ENCODE measurements around the gene TTC21B. TPM values are rescaled to one million over a fixed set of nuclear protein-coding genes. Genes with fewer than 3 reads are reported as not detected.

TTC21B gene
- total and polyA plus RNA-seq, 2 of the 8 experiments (the other 6 are each of a cell fraction or from before 2014, with no cell fraction given): 6.9 to 20.8 TPM

DNA sequence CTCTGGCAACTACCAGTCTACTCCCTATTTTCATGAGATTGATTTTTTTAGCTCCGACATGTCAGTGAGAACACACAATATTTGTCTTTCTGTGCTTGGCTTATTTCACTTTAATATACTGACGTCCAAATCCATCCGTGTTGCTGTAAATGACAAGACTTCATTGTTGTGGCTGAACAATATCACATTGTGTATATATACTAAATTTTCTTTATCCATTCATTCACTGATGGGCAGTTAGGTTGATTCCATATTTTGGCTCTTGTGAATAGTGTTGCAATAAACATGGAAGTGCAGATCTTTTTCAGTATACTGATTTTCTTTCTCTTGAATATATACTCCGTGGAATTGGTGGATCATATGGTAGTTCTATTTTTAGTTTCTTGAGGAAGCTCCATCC, 5.8 kb upstream of the TTC21B start:
- Histone ChIP-seq H3K4me2 (ENCODE audit: insufficient read depth in 1 of 2, low read depth in 2 of 2, low read length in 2 of 2) (no peak overlapping the region), H4K20me1 (replicated peaks in 1 of 2; ENCODE audit: control insufficient read depth in 1 of 2, insufficient read depth in 2 of 2, low read length in 2 of 2) (no peaks in the 10 kb centered on the region), H3K14ac (ENCODE audit: insufficient read length) (no peak overlapping the region), H3K79me2 (ENCODE audit: control insufficient read depth in 1 of 2, insufficient read depth in 2 of 2, low read length in 2 of 2) (no peaks in the 10 kb centered on the region), H4K8ac (ENCODE audit: extremely low read depth, insufficient read depth, low read length) (no peak overlapping the region), H4K91ac (replicated peaks; ENCODE audit: insufficient read length, low read length) (no peak overlapping the region), H3K79me1 (ENCODE audit: low read depth, low read length) (no peaks in the 10 kb centered on the region), H3K9me3 (ENCODE audit: insufficient read depth in 2 of 2, low read depth in 1 of 2, low read length in 1 of 2) (peaks cover 0 to 8% of the 10 kb centered on the region in 2 experiments; a peak in 2 of 4 replicates), H3K23me2 (ENCODE audit: low read depth, low read length) (no peaks in the 10 kb centered on the region), H3K27ac (ENCODE audit: low read depth, low read length) (no peak overlapping the region), H2BK5ac (ENCODE audit: low read depth, low read length) (no peak overlapping the region), H2BK20ac (ENCODE audit: low read length) (no peak overlapping the region), H3K4me3 (ENCODE audit: extremely low read depth in 1 of 4, insufficient read depth in 2 of 4, low read depth in 3 of 4, low read length in 4 of 4) (no peak overlapping the region), H2AK5ac (ENCODE audit: low read depth, low read length) (no peak overlapping the region), H3K4ac (replicated peaks; ENCODE audit: insufficient read length, low read depth, low read length) (no peak overlapping the region), H4K5ac (ENCODE audit: insufficient read length, low read depth, low read length) (no peak overlapping the region), H3K23ac (ENCODE audit: insufficient read length) (no peak overlapping the region), H3K56ac (replicated peaks; ENCODE audit: insufficient read length, low read depth, low read length) (no peak overlapping the region), H3K18ac (ENCODE audit: extremely low read depth, low read length) (no peak overlapping the region), H2BK15ac (ENCODE audit: low read length) (no peak overlapping the region), H3K36me3 (ENCODE audit: control insufficient read depth in 2 of 4, insufficient read depth in 4 of 4, low read length in 3 of 4) (peaks cover 0 to 6% (median 0%) of the 10 kb centered on the region in 4 experiments; a peak in 2 of 8 replicates), H2BK120ac (replicated peaks; ENCODE audit: low read depth, low read length) (no peak overlapping the region), H3K9ac (replicated peaks in 1 of 4; ENCODE audit: extremely low read depth in 1 of 4, low read depth in 3 of 4, low read length in 3 of 4) (no peak overlapping the region), H3K4me1 (replicated peaks in 1 of 4; ENCODE audit: control insufficient read depth in 3 of 4, insufficient read depth in 4 of 4, low read length in 3 of 4) (no peaks in the 10 kb centered on the region; a peak in 1 of 7 replicates), H2BK12ac (ENCODE audit: low read depth, low read length) (no peak overlapping the region), H3K27me3 (replicated peaks in 1 of 4; ENCODE audit: control insufficient read depth in 3 of 4, extremely low read depth in 1 of 4, insufficient read depth in 3 of 4, low read length in 3 of 4) (no peaks in the 10 kb centered on the region), H2AFZ (ENCODE audit: low read length) (no peak overlapping the region)
- POLR2A ChIA-PET (ENCODE audit: partially characterized antibody): no interaction called here
- FAIRE-seq: no peak
- TF ChIP-seq GABPA (IDR thresholded peaks at IDR 0.05; ENCODE audit: borderline replicate concordance, insufficient read depth, low read length) (no peak), SRF (IDR thresholded peaks at IDR 0.05; ENCODE audit: low read depth, low read length) (no peak), PHF8 (conservative IDR thresholded peaks at IDR 0.05; ENCODE audit: low read depth, low read length) (no peak)
- 79% methylated on average over 4 of the region's 4 CpGs; no CpG with 5 or more reads in 1 of the 2 experiments for WGBS, 2 experiments (ENCODE audit: extremely low coverage in 1 of 2, insufficient coverage in 1 of 2, insufficient read length in 1 of 2, insufficient replicate concordance in 2 of 2, low coverage in 1 of 2, low lambda C conversion rate in 2 of 2, missing lambda C conversion rate in 1 of 2)
- CTCF ChIA-PET (ENCODE audit: partially characterized antibody): interaction anchor here (0.5 to 0.9 kb wide), 2 partner anchors 16 to 49 kb away, joined by 3 to 4 read pairs; no protein-coding TSS in a partner anchor
- no peak for DNase-seq (ENCODE audit: low read depth in 1 of 2, low spot score in 2 of 2)
